Fibroblast of skin of back (primary cell): ENCODE measurements around the gene EVI2A. TPM values are rescaled to one million over a fixed set of nuclear protein-coding genes. Genes with fewer than 3 reads are reported as not detected.
A peak's percentile ranks its signal among the peaks of the same experiment; 100 is the strongest.
"Not testable (repeated sequence)": the region's sequence is repeated elsewhere in the genome, so short reads cannot be mapped to it uniquely, and the experiment has no call there.

Source experiments
- DNase-seq: peaks from one replicate; pipeline ENCODE4 v3.0.0-alpha.2; 2013
- polyA plus RNA-seq, 2 experiments: library from polyadenylated mRNA; unstranded; fragments of 120-200 nt; gene quantifications; one replicate each; pipeline ENCODE4 v1.2.1, GENCODE V29; 2013; ENCODE audit not compliant: insufficient read length in 2 of 2

Gene EVI2A
- polyA plus RNA-seq (2013, experiment 1 of 2; ENCODE audit: insufficient read length): 0.19 TPM
- 0.11 TPM for polyA plus RNA-seq (2013, experiment 2 of 2; ENCODE audit: insufficient read length)

- DNase-seq: peak; percentile 89
These were observed at the start of gene EVI2A for GRCh38 chr17:31321481-31321880. Gene EVI2A, minus strand, starts transcription at chr17:31321622. Its CDS starts 2,609 bp downstream, at chr17:31319013.

GRCh38 chr17:31369266-31369665 is 47.8 kb upstream of the EVI2A start:
- DNase-seq: no peak

DNA sequence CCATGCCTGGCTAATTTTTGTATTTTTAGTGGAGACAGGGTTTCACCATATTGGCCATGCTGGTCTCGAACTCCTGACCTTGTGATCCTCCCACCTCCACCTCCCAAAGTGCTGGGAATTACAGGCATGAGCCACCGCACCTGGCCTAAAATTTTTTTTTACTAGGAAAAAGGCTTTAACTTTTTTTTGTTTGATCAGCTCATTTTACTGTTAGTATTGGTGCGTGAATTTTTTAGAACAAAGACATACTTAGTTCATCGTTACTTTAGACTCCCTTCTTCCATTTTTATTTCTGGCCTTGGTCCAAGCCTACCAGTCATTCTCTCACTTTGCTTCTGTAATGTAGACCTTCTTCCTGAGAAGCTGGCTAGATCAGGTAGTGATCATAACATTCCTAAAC is 44.7 kb upstream of the EVI2A start:
- no peak for DNase-seq

DNA sequence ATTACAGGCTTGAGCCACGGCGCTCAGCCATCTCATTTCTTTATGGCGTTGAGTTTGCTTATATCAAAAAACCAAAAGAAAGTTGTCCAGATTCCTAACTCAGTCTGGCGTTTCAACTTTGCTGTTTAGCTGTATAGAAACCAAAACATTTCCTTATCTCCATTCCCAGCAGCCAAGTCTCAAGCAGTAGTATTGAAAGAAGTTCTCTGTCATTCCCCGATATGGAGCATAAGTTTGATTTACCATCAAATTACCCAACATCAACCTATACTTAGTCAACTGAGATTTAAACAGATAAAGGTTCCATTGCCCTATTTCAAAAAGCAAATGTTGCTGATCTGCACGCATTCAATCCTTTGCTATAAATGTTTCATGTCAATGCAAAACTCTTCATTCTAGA is 42.6 kb upstream of the EVI2A start:
- no peak for DNase-seq

DNA sequence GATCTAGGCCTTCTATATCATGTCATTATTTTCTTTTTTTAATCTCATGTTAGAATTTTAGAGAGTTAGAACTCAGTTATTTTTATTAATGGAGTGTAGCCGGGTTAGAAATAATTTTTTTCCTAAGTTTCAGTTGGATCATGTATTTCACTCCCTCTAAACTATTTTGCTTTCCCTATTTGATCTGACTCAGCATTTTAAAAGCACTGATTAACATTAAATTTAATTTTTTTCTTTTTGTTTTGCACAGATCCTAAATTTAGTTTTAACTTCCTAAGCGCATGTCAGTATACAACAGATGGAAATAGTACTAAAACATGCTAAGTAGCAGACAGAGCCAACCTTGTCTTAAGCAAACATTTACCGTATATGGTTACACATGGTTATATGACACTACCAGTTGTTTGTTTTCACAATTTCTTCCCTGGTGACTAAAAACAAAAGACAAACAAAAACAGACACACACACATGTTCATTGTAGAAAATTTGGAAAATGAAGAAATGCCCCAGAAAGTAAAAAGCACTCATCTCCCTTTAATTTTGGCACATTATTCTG is 36.5 kb upstream of the EVI2A start:
- DNase-seq: no peak

- no peak for DNase-seq
These were observed 35.7 kb upstream of the EVI2A start for GRCh38 chr17:31357091-31357490.

DNA sequence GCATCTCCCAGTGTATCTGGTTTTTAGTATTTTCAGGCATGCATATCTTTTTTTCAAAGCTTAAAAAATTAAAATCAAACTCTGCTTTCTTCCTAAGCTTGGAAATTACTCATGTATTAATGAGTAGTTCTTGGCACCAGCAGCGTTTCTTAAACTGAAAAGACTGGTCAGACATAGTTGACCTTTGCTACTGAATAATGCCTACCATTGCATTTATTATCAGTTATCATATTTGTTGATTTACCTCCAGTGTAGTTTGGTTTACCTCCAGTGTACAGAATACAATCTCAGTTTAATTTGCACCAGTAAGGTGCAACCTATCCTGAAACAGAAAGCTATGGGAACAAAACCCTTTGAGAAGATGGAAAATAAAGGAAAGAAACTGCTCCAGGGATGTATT is 34.5 kb upstream of the EVI2A start:
- no peak for DNase-seq

- DNase-seq: no peak
These were observed 28.0 kb upstream of the EVI2A start for GRCh38 chr17:31349454-31349853.

GRCh38 chr17:31345191-31345747 is 23.8 kb upstream of the EVI2A start:
- DNase-seq: not testable (repeated sequence)

DNA sequence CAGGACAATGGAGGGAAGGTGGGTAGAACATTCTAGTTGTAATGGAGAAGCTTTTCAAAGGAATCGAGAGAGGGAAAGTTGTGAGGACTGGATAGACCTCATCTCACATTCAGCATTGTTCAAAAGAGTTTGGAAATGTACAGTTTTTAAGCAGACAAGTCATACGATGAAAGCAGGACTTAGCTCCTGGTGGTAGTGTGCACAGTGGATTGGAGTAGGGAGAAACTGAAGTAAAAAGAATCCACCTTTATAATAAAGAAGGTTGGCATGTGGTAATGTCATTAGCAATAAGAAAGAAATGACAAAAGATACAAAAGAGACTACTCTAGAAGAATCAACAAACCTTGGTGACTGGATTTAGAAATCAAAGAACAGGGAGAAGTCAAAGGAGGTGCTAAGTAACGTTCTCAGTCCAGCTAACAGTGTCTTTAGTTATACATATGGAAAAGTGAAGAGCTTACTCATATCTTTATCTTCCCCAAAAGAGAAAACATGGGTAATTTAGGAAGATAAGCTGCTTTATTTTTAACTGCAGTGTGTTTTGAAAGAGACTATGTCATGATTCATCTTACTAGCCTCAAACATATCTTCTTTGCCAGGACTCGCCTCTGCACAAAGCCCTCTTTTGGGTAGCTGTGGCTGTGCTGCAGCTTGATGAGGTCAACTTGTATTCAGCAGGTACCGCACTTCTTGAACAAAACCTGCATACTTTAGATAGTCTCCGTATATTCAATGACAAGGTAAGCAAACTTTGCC is 18.7 kb upstream of the EVI2A start:
- DNase-seq: peak; percentile 79

DNA sequence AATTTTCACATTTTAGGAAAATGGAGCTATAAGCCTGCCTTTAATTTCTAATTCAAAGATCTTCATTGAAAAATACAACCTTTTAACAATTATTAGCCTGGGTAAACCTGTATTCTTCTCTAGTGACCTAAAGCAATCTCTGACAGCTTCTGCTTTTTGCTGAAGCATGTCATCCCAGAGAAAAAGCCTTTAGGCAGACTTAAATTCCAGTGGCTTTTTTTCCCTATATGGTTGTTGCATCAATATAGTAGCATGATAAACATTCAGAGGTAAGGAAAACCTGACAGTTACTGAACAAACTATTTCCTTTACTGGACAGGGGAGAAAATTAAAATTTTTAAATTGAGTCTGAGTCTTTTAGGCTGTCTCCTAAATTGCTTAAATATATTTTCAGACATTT is 7.8 kb upstream of the EVI2A start:
- DNase-seq: peak; percentile 55

DNA sequence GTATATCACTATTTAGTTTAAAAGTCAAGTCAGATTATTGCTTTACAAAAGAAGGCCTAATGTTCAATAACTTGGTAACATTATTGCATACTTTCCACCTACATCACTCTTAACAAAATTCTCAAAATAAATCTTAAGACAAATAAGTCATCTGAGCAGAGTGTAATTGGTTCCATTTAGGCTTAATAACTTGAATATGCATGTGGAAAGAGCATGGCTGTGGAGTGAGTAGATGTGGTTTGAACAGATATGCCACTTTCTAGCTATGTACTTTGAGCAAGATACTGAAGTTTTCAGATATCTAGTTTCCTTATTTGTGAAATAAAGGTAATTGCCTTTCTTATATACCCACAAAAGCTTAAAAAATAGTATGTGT is 6.7 kb upstream of the EVI2A start:
- DNase-seq: peak; percentile 64

- DNase-seq: peak; percentile 94
These were observed 6.2 kb upstream of the EVI2A start for GRCh38 chr17:31327534-31328159.

DNA sequence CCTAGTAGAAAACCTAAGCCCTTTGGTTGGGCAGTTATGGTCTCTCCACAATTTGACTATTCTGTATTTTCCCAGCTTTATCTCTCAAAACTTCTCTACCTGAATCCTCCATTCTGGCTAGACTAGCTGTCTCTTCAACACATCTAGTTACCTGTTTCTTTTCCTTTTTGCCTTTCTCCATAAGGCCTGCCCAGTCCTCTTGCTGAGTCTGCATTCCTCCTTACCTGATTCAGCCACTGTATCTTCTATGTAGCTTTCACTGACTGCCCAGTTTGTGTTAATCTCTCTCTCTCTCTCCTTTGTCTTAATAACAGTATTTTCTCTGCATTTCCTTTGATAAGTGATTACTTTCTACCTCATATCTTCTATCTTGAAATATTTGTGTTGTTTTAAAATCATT is 2.1 kb upstream of the EVI2A start:
- DNase-seq: no peak

DNA sequence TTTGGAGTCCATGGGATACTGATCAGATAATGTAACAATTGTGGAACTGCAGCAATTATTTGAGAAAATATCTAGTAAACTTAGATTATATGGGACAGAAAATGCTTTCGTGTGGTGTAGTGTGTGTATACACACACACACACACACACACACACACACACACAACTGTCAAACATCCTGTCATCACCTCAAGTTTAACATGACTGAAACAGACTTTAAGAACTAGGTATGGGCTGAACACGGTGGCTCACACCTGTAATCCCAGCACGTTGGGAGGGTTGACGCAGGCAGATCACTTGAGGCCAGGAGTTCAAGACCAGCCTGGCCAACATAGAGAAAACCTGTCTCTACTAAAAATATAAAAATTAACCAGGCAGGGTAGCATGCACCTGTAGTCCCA is 544 bp upstream of the EVI2A start:
- DNase-seq: no peak

DNA sequence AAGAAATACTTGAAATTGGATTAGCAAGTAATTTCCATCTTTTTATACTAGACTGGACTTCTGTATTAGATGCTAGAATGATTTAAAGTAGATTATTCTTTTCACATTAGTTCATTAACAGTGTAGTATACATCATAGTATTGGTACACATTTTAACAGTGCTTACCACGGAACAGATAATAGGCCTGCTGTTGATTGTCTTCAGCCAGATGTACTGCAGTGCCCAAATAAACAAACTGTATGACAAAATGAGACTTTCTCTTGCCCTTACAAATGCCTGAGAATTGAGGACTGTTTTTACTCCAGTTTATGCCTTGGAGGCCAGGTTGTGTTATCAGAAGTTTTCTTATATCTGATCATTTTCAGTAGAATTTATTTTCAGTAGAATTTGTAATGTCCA is 631 bp downstream of the EVI2A start:
- no peak for DNase-seq

DNA sequence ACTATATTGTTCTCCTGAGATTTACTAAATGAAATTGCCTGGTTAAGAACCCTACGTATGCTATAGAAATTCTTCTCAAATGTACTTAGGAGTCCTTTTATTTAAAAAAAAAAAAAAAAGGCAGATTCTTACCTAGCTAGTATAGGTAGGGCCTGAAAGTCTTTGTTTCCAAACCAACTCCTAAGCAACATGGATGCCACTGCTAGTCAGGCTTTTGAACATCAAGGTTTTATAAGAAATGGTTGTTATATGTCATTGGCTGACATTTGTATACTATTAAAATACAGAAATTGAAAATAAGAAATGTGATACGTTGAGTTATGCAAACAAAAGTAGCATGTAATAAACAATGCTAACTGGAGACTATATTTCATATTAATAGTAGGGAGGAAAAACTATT is 1.2 kb downstream of the EVI2A start:
- no peak for DNase-seq

GRCh38 chr17:31318851-31319661 is 2.4 kb downstream of the EVI2A start:
- DNase-seq: no peak

GRCh38 chr17:31318298-31318801 is 3.1 kb downstream of the EVI2A start:
- no peak for DNase-seq

- no peak for DNase-seq
These were observed 6.7 kb downstream of the EVI2A start for GRCh38 chr17:31314782-31315100.

- DNase-seq: peak; percentile 42
These were observed 7.2 kb downstream of the EVI2A start, which contains the start of gene EVI2B for GRCh38 chr17:31313982-31314781. Gene EVI2B, minus strand, starts transcription at chr17:31314054. Its CDS starts 8,445 bp downstream, at chr17:31305609.

DNA sequence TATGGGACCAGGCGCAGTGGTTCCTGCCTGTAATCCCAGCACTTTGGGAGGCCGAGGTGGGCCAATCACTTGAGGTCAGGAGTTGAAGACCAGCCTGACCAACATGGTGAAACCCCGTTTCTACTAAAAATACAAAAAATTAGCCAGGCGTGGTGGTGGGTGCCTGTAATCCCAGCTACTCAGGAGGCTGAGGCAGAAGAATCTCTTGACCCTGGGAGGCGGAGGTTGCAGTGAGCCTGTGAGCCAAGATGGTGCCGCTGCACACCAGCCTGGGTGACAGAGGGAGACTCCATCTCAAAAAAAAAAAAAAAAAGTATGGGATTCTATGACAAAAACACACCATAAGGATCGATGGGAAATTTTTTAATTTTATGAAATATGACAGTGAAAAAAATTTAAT is 9.2 kb downstream of the EVI2A start:
- not testable (repeated sequence) for DNase-seq
